Measurements from ENCODE around the gene SH3PXD2A.

SH3PXD2A gene

DNA sequence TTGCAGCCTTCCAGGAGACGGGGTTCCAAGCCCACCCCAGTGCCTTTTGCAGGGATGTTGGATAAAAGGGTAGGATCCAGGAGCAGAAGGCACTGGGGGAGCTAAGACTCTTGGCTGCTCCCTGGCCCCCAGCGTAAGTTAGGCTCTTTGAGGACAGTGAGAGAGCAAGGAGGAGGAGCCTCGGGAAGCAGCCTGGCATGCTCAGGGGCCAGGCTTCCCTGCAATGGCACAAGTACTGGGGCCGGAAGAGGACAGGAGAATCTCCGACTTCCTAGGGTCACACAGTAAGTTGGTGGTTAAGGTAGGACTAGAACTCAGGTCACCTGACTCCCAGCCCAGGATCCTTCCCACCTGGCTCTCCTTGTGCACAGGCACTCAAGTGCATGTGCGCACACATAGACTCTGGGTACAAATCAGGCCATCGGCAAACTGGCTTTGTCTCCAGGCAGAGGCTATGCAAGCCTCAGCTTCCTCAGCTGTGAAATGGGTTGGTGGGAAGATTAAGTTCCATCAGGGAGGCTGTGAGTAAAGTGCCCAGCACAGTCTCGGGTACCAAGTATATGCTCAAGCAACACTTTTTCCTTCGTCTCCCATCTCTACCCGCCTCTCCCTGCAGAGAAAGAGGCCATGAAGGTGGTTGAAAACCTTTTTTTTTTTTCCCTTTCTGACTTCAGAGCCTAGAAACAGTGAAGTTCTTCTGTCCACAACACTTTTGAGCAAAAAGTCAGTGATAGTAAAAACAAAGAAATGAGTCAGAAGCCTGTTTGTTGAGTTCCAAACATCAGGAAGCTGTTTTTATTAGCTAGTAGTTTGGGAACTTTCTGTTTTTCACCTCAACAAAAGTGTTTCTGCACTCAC is 282.8 kb downstream of the SH3PXD2A start:
- DNase-seq: no peak

DNA sequence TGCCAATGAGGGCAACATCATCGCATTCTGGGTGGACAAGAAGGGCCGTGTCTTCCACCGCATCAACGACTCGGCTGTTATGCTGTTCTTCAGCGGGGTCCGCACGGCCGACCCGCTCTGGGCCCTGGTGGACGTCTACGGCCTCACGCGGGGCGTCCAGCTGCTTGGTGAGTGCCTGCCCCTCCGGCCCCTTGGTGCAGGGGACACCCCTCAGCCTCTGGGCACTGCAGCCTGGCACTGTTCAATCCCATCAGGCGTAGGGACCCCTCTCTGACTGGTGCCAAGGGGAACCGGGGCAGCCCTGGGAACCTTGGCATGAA is 283.8 kb downstream of the SH3PXD2A start:
- DNase-seq: no peak

- no peak for DNase-seq
Measured at GRCh38 chr10:103570844-103571655, 284.3 kb downstream of the SH3PXD2A start.

GRCh38 chr10:103569896-103570295 is 285.5 kb downstream of the SH3PXD2A start:
- DNase-seq: no peak

DNA sequence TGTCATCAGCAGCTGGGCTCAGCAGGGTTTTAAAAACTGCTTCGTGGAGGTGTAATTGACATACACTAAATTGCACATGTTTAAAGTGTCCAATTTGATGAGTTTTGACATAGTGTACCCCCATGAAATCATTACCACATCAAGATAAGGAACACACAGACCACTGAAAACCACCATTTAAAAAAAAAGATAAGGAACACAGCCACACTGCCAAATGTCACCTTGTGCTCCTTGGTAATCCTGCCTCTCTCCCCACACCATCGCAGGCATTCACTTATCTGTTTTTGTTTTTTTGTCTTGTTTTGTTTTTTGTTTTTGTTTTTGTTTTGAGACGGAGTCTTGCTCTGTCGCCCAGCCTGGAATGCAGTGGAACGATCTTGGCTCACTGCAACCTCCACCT is 286.9 kb downstream of the SH3PXD2A start:
- no peak for DNase-seq

DNA sequence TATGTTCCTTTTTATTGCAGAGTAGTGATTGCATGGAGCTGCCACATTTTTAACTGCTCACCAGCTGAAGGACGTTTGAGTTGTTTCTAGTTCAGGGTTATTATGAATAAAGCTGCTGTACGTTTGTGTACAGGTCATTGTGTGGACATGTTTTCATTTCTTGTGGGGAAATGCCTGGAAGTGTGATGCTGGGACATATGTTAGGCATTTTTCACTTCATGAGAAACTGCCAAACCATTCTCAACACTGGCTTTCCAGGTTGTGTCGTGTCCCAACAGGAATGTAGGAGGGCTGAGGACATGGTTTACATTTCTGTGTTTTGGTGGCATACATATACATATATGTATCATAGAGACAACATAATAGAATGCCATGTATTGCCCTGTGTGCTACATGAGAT is 288.8 kb downstream of the SH3PXD2A start:
- DNase-seq: no peak

- DNase-seq: peak; percentile 13
Measured at GRCh38 chr10:103564776-103565520, 290.4 kb downstream of the SH3PXD2A start.

GRCh38 chr10:103564116-103564501 is 291.3 kb downstream of the SH3PXD2A start:
- no peak for DNase-seq

DNA sequence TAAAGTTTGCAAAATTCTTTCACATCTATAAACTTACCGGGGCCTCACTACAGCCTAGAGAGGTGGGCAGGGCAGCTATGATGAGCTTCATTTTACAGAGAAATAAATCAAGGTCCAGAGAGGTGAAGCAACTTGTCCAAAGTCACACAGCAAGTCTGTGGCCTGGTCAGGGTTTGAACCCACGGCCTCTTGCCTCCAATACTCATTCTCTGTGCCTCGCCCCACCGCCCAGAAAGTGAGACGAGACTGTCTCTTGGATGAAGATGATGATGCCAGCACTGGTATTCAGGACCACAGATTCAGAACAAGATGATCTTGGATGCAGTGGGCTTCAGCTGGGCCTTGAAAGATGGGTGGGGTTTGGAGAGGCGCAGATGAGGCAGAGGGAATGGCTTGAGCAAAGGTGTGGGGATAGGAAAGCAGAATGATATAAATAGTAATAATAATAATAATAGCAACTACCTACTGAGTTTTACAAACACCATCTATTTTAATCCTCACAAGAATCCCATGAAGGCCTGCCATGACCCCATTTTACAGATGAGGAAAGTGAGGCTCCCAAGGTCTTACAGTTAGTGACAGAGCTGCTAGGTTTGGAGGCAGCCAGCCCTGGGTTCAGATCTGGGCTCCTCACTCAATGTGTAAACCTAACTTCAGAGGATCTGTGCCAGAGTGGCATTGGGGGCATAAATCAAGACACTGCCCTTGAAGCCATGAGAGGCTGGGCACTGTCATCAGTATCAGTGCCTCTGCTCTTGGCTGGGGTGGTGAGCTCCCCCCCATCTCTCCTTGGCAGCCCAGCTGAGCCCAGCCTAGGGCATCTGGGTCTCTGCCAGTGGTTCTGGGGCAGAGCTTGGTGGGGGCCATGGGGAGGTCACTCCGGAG is 291.9 kb downstream of the SH3PXD2A start:
- DNase-seq: no peak

DNA sequence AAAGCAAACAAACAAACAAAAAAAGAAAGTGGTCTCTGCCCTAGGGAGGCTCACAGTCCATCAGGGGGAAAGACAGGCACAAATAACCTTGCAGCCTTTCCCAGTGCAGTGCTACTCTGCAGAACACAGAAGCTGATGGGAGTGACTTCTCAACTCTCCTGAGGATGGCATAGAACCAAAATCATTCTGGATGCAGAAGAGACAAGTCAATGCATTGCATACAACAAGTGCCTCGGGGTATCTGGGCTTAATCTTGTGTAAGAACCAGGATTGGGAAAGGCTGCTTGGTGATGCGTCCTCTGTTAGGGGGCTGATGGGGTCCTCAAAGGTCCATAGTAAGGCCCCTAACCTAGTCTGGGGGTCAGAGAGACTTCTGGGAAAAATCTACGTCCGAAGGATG is 293.0 kb downstream of the SH3PXD2A start:
- DNase-seq: no peak

GRCh38 chr10:103560886-103561285 is 294.5 kb downstream of the SH3PXD2A start:
- no peak for DNase-seq

- no peak for DNase-seq
Measured at GRCh38 chr10:103559776-103560175, 295.6 kb downstream of the SH3PXD2A start.

GRCh38 chr10:103558911-103559310 is 296.5 kb downstream of the SH3PXD2A start:
- no peak for DNase-seq

GRCh38 chr10:103557455-103557854 is 297.9 kb downstream of the SH3PXD2A start:
- no peak for DNase-seq

GRCh38 chr10:103556383-103557007 is 298.9 kb downstream of the SH3PXD2A start:
- DNase-seq: no peak

- no peak for DNase-seq
Measured at GRCh38 chr10:103555712-103556111, 299.7 kb downstream of the SH3PXD2A start.

DNA sequence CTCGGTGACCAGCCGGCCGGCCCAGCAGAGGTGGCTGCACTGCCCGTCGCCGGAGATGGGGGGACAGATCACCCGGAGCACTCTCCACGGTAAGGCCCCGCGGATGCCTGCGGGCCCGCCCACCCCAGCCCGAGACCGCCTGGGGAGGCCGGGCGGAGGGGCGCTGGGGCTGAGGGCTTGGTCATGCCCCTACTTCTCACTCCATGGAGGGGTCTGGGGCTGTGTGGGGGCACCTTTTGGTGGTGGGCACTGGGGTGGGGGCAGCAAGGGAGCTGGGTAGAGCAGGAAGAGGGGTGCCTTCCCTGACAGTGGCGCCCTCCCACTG is 300.1 kb downstream of the SH3PXD2A start:
- DNase-seq: no peak

DNA sequence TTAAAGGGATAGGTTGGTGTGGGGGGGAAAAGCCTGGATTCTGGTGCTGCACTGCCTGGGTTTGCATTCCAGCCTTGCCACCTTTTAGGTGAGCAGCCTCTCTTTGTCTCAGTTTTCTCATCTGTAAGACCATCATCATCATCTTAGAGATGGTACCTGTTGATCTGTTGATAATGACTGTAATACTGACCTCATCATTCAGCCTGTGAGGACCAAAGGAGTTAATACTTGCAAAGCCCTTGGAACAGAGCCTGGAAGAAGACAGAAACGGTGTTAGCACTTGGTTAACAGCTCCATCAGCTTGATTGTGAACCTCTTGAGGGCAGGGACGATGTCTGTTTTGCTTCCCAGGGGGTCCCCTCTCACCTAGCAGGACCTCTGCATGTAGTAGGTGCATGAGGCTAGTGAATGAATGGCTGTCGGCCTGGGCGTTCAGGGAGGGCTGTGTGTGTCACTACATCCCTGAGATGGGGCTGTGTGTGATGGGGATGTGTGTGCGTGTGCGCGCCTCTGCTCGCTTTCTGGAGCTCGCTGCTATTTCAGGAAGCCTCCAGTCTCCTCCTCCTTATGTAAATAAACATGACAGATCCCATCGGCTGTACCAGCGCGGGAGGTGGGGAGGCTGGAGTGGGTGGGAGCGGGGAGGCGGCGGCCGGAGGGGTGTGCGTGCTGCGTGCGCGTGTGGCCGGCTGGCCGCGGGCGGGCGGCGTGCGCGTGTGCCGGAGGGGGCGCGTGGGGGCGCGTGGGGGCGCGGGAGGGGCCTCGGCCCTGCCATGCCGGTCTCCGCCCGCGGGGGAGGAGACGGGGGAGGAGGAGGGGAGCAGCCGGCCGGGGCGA is 300.7 kb downstream of the SH3PXD2A start:
- DNase-seq: peak; percentile 8

DNA sequence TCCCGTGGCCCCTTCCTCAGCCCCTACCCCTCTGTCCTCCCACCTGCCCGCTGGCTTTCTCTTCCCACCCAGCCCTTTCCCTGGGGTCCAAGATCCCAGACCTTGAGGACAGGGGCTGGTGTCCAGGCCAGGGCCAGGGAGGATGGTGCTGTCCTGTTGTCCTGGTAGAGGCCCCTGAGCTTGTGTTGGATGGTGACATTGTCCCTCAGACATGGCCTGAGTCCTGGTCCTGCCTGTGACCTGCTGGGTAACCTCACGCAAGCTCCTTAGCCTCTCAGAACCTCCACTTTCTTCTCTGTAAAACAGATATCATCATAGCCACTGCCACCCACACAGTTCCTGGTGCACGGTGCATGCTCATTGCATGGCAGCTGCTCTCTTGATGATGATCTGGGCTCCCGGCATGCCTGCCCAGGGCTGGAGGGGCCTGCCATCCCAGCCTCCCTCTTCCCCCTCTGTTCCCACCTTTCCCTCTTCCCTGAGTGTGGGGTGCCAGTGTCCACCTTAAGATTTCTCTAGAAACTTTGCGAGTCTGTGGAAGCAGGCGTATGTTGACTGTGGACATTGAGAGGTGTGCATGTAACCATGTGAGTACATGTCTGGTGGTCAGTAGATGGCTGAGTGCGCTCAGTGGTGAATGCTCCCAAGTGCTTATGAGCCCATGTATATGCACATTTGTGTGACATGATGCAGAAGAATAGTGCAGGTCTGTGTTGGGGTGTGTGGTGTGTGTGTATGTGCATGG is 301.5 kb downstream of the SH3PXD2A start:
- DNase-seq: no peak

Measured in CD4-positive, alpha-beta T cell treated with Interleukin-12 subunit alpha and Interleukin-12 subunit beta, for 1 hour (primary cell).